ENCODE measurements around the gene CSNK2B. TPM values are rescaled to one million over a fixed set of nuclear protein-coding genes. Genes with fewer than 3 reads are reported as not detected.

The CSNK2B gene
- total RNA-seq, 1 experiment from 2014 or later, result 224 TPM

- H3K4me3 ChIP-seq (ENCODE audit: insufficient read depth, low read depth, low read length), result no peak overlapping the region
- H3K36me3 ChIP-seq (replicated peaks; ENCODE audit: control insufficient read depth, insufficient read depth, low read length), result peaks cover 83% of the 10 kb centered on the region
- DNase-seq, result no peak
- no peaks in the 10 kb centered on the region for H3K27me3 ChIP-seq (ENCODE audit: control insufficient read depth, insufficient read depth, low read length)
Measured at GRCh38 chr6:31631681-31632278, 34.1 kb upstream of the CSNK2B start.

DNA sequence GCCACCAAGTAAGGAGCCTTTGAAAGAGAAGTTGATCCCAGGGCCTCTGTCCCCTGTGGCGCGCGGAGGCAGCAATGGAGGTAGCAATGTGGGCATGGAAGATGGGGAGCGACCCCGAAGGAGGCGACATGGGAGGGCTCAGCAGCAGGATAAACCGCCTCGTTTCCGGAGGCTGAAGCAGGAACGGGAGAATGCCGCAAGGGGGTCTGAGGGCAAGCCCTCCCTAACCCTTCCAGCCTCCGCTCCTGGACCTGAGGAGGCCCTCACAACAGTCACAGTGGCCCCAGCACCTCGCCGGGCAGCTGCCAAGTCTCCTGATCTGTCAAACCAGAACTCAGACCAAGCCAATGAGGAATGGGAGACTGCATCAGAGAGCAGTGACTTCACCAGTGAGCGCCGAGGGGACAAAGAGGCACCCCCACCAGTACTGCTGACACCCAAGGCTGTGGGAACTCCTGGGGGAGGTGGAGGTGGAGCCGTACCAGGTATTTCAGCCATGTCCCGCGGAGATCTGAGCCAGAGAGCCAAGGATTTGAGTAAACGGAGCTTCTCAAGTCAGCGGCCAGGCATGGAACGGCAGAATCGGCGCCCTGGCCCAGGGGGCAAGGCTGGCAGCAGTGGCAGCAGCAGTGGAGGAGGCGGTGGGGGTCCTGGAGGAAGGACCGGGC, 33.5 kb upstream of the CSNK2B start:
- H3K27me3 ChIP-seq (ENCODE audit: control insufficient read depth, insufficient read depth, low read length), result no peaks in the 10 kb centered on the region
- no peak for DNase-seq
- H3K36me3 ChIP-seq (replicated peaks; ENCODE audit: control insufficient read depth, insufficient read depth, low read length), result peaks cover 84% of the 10 kb centered on the region
- H3K4me3 ChIP-seq (ENCODE audit: insufficient read depth, low read depth, low read length), result no peak overlapping the region

- Histone ChIP-seq H3K36me3 (replicated peaks; ENCODE audit: control insufficient read depth, insufficient read depth, low read length) (peaks cover 77% of the 10 kb centered on the region), H3K27me3 (ENCODE audit: control insufficient read depth, insufficient read depth, low read length) (no peaks in the 10 kb centered on the region), H3K4me3 (ENCODE audit: insufficient read depth, low read depth, low read length) (no peak overlapping the region)
- DNase-seq, result no peak
Measured at GRCh38 chr6:31633447-31633846, 32.4 kb upstream of the CSNK2B start.

- DNase-seq, result no peak
- H3K4me3 ChIP-seq (ENCODE audit: insufficient read depth, low read depth, low read length), result no peak overlapping the region
- H3K36me3 ChIP-seq (replicated peaks; ENCODE audit: control insufficient read depth, insufficient read depth, low read length), result peaks cover 71% of the 10 kb centered on the region
Measured at GRCh38 chr6:31634131-31634530, 31.7 kb upstream of the CSNK2B start.

GRCh38 chr6:31634969-31635575, 30.8 kb upstream of the CSNK2B start:
- Histone ChIP-seq H3K36me3 (replicated peaks; ENCODE audit: control insufficient read depth, insufficient read depth, low read length) (peaks cover 71% of the 10 kb centered on the region), H3K4me3 (ENCODE audit: insufficient read depth, low read depth, low read length) (no peak overlapping the region), H3K27me3 (ENCODE audit: control insufficient read depth, insufficient read depth, low read length) (no peaks in the 10 kb centered on the region)
- DNase-seq, result no peak

More at GRCh38 chr6:31634131-31634530, 31.7 kb upstream of the CSNK2B start:
- H3K27me3 ChIP-seq (ENCODE audit: control insufficient read depth, insufficient read depth, low read length), result no peaks in the 10 kb centered on the region

GRCh38 chr6:31636698-31637596, 28.9 kb upstream of the CSNK2B start:
- Histone ChIP-seq H3K36me3 (replicated peaks; ENCODE audit: control insufficient read depth, insufficient read depth, low read length) (peaks cover 73% of the 10 kb centered on the region), H3K4me3 (ENCODE audit: insufficient read depth, low read depth, low read length) (no peak overlapping the region)

DNA sequence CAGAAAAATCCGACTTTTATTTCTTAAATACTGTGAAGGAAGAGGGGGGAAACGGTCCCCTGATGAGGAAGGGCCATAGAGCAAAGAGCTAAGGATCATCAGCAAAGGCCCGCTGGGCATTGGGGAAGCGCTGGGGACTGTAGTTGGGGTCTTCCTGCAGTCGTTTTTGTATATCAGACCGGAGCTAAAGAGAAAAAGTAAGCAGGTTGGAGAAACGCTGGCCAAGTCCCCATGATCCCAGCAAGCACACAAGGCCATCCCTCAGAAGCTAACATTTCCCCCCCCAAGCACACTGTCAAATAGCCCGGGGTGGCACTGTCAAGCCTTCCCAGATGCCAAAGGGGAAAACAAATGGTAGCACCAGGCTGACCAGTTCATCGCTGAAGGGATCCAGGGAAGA, 26.8 kb upstream of the CSNK2B start:
- H3K4me3 ChIP-seq (ENCODE audit: insufficient read depth, low read depth, low read length), result no peak overlapping the region
- H3K27me3 ChIP-seq (ENCODE audit: control insufficient read depth, insufficient read depth, low read length), result no peaks in the 10 kb centered on the region
- peaks cover 65% of the 10 kb centered on the region for H3K36me3 ChIP-seq (replicated peaks; ENCODE audit: control insufficient read depth, insufficient read depth, low read length)
- no peak for DNase-seq

More at GRCh38 chr6:31636698-31637596, 28.9 kb upstream of the CSNK2B start:
- no peaks in the 10 kb centered on the region for H3K27me3 ChIP-seq (ENCODE audit: control insufficient read depth, insufficient read depth, low read length)
- DNase-seq, result no peak

DNA sequence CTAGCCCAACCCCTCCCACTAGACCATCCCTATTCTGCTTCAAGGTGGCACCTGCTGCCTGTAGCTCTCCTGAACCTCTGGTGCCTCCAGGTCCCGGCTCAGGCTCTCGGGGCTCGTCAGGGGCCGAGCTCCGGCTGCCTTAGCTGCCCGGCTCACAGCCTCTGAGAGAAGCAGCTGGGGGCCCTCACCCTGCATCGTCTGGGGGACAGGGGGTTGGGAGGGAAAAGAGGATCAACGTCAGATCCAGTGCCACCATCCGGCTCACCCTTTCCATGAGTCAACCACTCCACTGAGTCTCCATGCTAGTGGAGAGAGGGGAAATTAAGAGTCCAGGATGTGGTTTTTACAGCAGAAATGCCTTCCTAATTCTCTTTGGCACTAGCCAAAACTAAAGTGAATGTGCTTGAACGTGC, 26.4 kb upstream of the CSNK2B start:
- Histone ChIP-seq H3K4me3 (ENCODE audit: insufficient read depth, low read depth, low read length) (no peak overlapping the region), H3K27me3 (ENCODE audit: control insufficient read depth, insufficient read depth, low read length) (no peaks in the 10 kb centered on the region), H3K36me3 (replicated peaks; ENCODE audit: control insufficient read depth, insufficient read depth, low read length) (peaks cover 64% of the 10 kb centered on the region)
- no peak for DNase-seq

DNA sequence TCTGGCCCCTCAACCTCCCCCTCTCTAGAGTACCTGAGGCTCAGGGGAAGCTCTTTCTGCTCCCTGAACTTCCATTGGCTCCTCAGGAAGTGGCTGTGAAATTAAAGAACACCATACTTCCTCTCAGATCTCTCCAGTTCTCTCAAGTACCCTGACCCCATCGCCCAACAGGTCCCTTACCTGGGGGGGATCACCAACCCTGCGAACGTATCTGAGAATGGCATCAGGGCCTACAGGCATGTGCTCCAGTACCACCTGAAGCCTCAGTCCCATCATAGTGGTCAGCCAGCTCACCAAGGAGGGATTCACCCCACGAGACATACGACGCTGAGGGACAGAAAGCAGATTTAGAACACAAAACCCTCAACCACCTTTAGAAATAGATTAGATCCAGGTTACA, 25.3 kb upstream of the CSNK2B start:
- no peak overlapping the region for H3K4me3 ChIP-seq (ENCODE audit: insufficient read depth, low read depth, low read length)
- peaks cover 63% of the 10 kb centered on the region for H3K36me3 ChIP-seq (replicated peaks; ENCODE audit: control insufficient read depth, insufficient read depth, low read length)
- DNase-seq, result no peak
- H3K27me3 ChIP-seq (ENCODE audit: control insufficient read depth, insufficient read depth, low read length), result no peaks in the 10 kb centered on the region

DNA sequence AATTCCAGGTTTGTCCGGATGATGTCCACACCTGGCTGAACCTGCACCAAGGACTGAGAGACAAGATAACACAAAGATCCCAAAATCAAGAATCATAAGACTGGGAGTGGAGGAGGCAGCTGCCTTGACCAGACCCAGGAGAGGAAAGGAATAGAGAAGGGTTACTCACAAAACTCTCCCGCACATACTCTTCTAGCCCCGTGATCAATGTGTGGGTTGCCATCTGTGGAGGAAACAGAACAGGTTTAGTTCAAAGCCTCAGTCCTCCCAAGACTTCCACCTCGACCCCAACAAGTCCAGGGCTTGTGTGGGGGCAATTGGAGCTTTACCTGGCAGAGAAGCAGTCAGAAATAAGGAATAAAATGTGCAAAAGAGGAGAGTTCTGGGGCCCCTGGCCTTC, 24.5 kb upstream of the CSNK2B start:
- no peak for DNase-seq
- H3K36me3 ChIP-seq (replicated peaks; ENCODE audit: control insufficient read depth, insufficient read depth, low read length), result peaks cover 58% of the 10 kb centered on the region
- no peaks in the 10 kb centered on the region for H3K27me3 ChIP-seq (ENCODE audit: control insufficient read depth, insufficient read depth, low read length)
- H3K4me3 ChIP-seq (ENCODE audit: insufficient read depth, low read depth, low read length), result no peak overlapping the region

DNA sequence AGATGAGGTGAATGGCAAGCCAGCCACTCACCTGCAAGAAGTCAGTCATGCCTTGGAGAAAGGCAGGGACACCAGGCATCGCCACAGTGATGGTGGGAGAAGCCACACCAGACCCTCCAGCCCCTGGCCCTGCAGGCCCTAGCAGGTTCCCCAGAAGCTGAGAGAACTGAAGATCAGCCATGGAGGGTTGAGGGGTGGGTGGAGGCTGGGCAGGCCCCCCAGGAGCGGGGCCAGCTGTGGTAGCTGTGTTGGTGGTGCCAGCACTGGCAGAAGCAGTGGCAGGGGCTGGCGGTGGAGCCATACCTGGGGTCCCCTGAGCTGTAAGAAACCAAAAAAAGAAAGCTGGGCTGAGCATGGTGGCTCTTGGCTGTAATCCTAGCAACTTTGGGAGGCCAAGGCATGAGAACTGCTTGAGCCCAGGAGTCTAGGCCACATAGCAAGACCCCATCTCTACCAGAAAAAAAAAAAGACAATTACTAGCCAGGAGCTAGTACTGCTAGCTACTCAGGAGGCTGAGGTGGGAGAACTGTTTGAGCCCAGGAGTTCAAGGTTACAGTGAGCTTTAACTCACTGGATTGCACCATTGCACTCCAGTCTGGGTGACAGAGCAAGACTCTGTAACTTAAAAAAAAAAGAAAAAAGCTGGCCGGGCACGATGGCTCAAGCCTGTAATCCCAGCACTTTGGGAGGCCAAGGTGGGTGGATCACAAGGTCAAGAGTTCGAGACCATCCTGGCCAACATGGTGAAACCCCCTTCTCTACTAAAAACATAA, 22.9 kb upstream of the CSNK2B start:
- Histone ChIP-seq H3K36me3 (replicated peaks; ENCODE audit: control insufficient read depth, insufficient read depth, low read length) (peaks cover 53% of the 10 kb centered on the region), H3K27me3 (ENCODE audit: control insufficient read depth, insufficient read depth, low read length) (no peaks in the 10 kb centered on the region), H3K4me3 (ENCODE audit: insufficient read depth, low read depth, low read length) (no peak overlapping the region)
- DNase-seq, result no peak

- Histone ChIP-seq H3K36me3 (replicated peaks; ENCODE audit: control insufficient read depth, insufficient read depth, low read length) (peaks cover 62% of the 10 kb centered on the region), H3K4me3 (ENCODE audit: insufficient read depth, low read depth, low read length) (no peak overlapping the region), H3K27me3 (ENCODE audit: control insufficient read depth, insufficient read depth, low read length) (no peaks in the 10 kb centered on the region)
- DNase-seq, result no peak
Measured at GRCh38 chr6:31643818-31644454, 21.9 kb upstream of the CSNK2B start.

DNA sequence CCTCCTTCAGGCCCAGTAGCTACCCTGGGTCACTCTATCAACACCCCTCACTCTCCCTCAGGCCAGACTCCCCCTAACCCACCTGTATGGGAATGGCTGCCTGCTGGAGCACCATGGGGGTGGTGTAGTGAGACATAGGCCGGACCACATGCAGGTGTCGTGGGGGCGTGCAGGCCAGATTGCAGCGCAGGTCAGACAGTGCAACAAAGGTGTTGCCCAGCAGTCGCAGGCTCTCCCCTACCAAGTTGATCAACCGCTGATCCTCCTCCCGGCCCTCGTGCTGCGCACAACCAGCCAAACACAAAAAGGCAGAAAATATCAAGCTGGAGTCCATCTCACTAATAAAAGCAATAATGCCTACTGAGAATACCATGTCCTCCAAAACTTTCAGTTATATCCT, 20.6 kb upstream of the CSNK2B start:
- no peak overlapping the region for H3K4me3 ChIP-seq (ENCODE audit: insufficient read depth, low read depth, low read length)
- no peaks in the 10 kb centered on the region for H3K27me3 ChIP-seq (ENCODE audit: control insufficient read depth, insufficient read depth, low read length)
- no peak for DNase-seq
- H3K36me3 ChIP-seq (replicated peaks; ENCODE audit: control insufficient read depth, insufficient read depth, low read length), result peaks cover 61% of the 10 kb centered on the region
